Progenitor cell of endocrine pancreas (in vitro differentiated cells): Measurements from ENCODE around the gene FERD3L. TPM values are rescaled to one million over a fixed set of nuclear protein-coding genes. Genes with fewer than 3 reads are reported as not detected.

Source experiments
- DNase-seq: peaks from one replicate; pipeline ENCODE4 v3.0.0; 2021; ENCODE audit warnings: low spot score; ENCODE audit not compliant: unreplicated experiment
- H3K27ac Mint-ChIP-seq: 2 replicates; pipeline ENCODE4 v1.8.0; 2021; ENCODE audit warnings: mild to moderate bottlenecking, moderate library complexity, mixed read lengths
- H3K27me3 Mint-ChIP-seq: 2 replicates; pipeline ENCODE4 v1.8.0; 2021; ENCODE audit warnings: mixed read lengths
- H3K36me3 Mint-ChIP-seq: 2 replicates; pipeline ENCODE4 v1.8.0; 2022; ENCODE audit warnings: mixed read lengths; ENCODE audit not compliant: insufficient read depth
- H3K4me1 Mint-ChIP-seq: 2 replicates; pipeline ENCODE4 v1.8.0; 2021; ENCODE audit warnings: low read depth, mixed read lengths
- H3K4me3 Mint-ChIP-seq: 2 replicates; pipeline ENCODE4 v1.8.0; 2021; ENCODE audit warnings: low read depth, mild to moderate bottlenecking, moderate library complexity, mixed read lengths
- H3K9me3 Mint-ChIP-seq: 2 replicates; pipeline ENCODE4 v1.8.0; 2021; ENCODE audit warnings: low read depth, mixed read lengths
- total RNA-seq: library from RNA; stranded (reverse); gene quantifications from 2 replicates; pipeline ENCODE4 v1.2.1, GENCODE V29; 2021
- TF ChIP-seq, protein P1 (sequence below): fragments of 200-600 bp; sonication (generic); IDR thresholded peaks from one replicate; pipeline ENCODE4 v1.5.0; 2021; ENCODE audit warnings: antibody characterized with exemption, mild to moderate bottlenecking; ENCODE audit not compliant: unreplicated experiment

FERD3L gene
- total RNA-seq, 1 donor from 2014 or later: not detected

DNA sequence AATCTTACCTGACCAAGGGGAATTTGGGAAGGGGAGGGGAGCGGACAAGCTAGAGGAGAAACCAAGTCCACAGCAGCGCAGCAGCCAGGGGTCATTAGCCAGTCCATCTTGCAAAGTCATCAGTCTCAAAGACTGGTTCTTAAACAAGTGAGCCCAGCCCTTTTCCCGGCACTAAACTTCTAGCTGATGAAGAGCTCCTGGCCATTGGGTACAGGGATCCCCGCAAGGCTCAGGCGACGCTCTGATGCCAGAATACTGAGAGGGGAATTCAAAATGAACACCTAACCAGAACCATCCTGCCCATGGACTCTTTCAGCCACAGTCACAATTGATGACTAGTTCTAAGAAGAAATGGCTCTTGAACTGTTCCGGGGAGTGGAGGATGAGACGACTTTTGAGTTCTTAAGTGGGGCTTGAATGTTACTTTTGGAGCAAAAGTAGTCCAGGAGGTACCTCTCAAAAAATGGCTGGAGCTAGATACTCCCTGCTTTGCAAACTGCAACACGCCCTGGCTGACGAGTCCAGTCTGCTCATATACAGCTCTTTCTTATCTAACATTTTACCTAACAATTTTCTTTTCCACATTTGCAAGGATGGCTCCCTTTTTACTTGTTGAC lies 25.2 kb downstream of the FERD3L start:
- Mint-ChIP-seq H3K4me1 (peaks cover 3% of the 10 kb centered on the region), H3K27ac (no peak overlapping the region), H3K36me3 (no peaks in the 10 kb centered on the region), H3K4me3 (no peak overlapping the region), H3K27me3 (peaks cover 68% of the 10 kb centered on the region), H3K9me3 (no peaks in the 10 kb centered on the region)
- no peak for DNase-seq
- TF ChIP-seq, protein P1, sequence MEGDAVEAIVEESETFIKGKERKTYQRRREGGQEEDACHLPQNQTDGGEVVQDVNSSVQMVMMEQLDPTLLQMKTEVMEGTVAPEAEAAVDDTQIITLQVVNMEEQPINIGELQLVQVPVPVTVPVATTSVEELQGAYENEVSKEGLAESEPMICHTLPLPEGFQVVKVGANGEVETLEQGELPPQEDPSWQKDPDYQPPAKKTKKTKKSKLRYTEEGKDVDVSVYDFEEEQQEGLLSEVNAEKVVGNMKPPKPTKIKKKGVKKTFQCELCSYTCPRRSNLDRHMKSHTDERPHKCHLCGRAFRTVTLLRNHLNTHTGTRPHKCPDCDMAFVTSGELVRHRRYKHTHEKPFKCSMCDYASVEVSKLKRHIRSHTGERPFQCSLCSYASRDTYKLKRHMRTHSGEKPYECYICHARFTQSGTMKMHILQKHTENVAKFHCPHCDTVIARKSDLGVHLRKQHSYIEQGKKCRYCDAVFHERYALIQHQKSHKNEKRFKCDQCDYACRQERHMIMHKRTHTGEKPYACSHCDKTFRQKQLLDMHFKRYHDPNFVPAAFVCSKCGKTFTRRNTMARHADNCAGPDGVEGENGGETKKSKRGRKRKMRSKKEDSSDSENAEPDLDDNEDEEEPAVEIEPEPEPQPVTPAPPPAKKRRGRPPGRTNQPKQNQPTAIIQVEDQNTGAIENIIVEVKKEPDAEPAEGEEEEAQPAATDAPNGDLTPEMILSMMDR: no peak

DNA sequence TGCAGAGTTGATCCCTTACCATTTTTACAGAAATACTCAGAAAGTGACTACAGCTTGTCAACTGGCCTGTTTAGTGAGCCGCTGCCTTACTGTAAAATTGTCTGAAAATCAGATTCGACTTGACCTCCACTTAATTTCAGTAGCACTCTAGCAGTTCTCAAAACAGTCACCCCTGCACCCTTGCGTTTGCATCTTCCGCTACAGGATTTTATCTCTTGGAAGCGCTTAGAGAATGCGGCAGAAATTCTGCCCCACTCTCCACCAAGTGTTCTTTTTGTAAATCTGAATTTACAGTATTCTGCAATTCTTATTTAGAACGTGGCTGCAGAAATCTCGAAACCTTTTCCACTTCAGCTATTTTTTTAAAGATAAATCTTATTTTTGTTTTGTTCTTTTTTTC lies 25.8 kb downstream of the FERD3L start:
- Mint-ChIP-seq H3K36me3 (no peaks in the 10 kb centered on the region), H3K9me3 (no peaks in the 10 kb centered on the region), H3K4me1 (peaks cover 3% of the 10 kb centered on the region), H3K4me3 (no peak overlapping the region), H3K27ac (no peak overlapping the region), H3K27me3 (peaks cover 72% of the 10 kb centered on the region)
- DNase-seq: no peak
- TF ChIP-seq, protein P1: no peak

DNA sequence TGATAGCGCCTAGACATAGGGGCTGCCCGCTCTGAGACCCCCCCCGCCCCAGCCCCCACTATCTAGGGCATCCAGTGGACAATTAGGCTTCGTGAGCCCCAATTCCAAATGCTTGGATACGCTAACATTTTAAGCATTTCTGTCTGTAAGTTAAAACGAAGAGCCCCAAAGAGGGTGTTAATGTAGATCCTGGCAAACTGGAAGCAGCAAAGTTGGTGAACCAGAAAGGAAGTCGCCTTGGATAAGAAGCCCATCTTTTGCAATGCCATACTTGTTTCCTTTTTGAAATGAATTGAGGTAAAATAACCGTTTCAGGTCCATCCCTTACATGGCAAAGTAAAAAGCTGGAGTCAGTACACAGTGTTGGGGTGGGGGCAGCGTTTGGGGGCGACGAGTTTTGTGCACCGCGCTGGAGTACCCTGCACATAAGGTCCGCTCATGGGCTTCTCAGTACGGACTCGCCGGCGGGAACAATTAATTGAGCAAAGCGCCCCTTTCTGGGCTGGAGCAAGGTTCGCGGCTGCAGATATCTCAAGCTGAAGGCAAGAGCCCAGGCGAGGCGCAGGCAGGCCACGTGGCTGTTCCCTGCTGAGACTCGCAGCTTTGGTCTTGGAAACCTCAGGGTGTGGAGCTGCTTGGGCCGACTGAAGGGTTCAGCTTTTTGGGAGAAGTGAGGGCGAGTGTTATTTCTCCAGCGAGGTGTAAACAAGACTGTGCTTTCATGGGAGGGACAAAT lies 26.4 kb downstream of the FERD3L start:
- DNase-seq: no peak
- H3K27me3 Mint-ChIP-seq: peaks cover 74% of the 10 kb centered on the region
- H3K4me3 Mint-ChIP-seq: peak overlapping the region; percentile 19
- H3K9me3 Mint-ChIP-seq: no peaks in the 10 kb centered on the region
- no peaks in the 10 kb centered on the region for H3K36me3 Mint-ChIP-seq
- H3K4me1 Mint-ChIP-seq: peaks cover 3% of the 10 kb centered on the region
- no peak overlapping the region for H3K27ac Mint-ChIP-seq
- TF ChIP-seq, protein P1: no peak

DNA sequence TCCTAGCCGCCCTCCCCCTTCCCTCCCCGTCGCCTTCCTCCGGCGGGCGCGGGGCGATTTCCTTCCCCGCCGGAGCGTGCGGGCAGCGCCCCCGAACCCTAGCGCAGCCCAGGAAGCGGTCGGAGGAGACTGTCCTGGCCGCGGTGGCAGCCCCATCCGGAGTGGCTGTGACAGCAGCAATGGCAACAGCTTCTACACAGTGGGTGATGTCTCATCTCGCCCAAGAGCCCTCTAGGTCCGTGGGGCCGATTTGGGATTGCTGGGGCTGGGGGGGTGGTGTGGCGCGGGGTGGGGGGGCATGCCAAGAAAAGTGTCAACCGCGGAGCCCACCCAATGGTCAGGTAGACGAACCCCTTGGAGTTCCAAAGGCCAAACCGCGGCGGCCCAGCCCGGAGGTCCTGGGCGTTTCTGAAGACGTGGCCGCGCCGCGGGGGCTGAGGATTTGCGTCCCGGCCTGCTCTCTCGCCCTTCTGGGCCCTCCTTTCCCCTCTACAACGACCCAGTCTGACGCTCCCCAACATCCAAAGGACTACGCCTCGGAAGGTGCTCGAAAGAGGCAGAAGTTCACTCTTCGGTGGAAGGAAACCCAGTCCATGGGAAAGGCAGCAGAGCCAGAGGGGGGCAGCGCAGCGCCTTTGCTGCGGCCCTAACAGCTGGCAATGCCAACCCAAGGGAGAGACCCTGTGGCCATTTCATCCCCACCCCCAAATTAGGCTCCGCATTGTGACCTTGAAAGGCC lies 27.2 kb downstream of the FERD3L start:
- H3K27ac Mint-ChIP-seq: no peak overlapping the region
- peaks cover 3% of the 10 kb centered on the region for H3K4me1 Mint-ChIP-seq
- H3K27me3 Mint-ChIP-seq: peaks cover 76% of the 10 kb centered on the region
- no peak for DNase-seq
- no peaks in the 10 kb centered on the region for H3K9me3 Mint-ChIP-seq
- TF ChIP-seq, protein P1: no peak
- H3K4me3 Mint-ChIP-seq: peak overlapping the region; percentile 45
- H3K36me3 Mint-ChIP-seq: no peaks in the 10 kb centered on the region

DNA sequence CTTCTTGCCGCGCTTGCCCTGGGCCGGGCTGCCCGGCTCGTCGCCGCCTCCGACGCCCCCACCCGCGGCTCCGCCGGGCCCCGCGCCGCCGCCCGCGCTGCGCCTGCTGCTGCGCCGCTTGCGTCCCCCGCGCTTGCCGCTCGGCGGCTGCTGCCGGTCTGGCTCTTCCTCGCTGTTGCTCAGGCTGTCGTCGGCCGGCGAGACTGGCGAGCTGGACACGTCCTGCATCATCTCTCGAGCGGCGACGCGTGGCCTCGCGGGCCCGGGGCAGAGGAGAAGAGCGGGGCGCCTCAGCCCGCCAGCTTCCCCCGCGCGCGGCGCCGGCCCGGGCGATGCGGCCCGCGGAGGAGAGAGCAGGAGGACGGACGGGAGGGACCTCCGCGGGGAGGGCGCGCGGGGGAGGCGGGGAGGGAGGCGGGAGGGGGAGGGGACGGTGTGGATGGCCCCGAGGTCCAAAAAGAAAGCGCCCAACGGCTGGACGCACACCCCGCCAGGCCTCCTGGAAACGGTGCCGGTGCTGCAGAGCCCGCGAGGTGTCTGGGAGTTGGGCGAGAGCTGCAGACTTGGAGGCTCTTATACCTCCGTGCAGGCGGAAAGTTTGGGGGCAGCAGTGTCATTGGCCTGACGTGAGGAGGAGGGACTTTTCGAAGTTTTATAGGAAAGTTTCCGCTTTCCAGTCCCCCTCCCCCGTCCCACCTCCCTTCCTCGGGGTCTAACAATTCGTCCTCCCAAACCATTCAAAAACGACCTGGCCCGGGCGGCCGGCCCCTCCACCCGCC lies 27.9 kb downstream of the FERD3L start, which contains the start of gene TWIST1:
TSS of gene TWIST1 (minus strand) at position 546 of the 779 bp plus-strand sequence. CDS start at position 231, 315 bp downstream.
- TF ChIP-seq, protein P1: no peak
- no peak within 1 kb of the TSS for H3K27ac Mint-ChIP-seq
- peak within 1 kb of the TSS; percentile 56 for H3K4me3 Mint-ChIP-seq
- DNase-seq: no peak
- peaks cover 3% of the 10 kb centered on the region for H3K4me1 Mint-ChIP-seq
- H3K36me3 Mint-ChIP-seq: no peaks in the 10 kb centered on the region
- H3K9me3 Mint-ChIP-seq: no peaks in the 10 kb centered on the region
- peaks cover 79% of the 10 kb centered on the region for H3K27me3 Mint-ChIP-seq
